H1 (cell line): Measurements from ENCODE around the gene FRMPD2.

Experiments used
- BRCA1 ChIP-seq: IDR thresholded peaks from 2 replicates; pipeline ENCODE4 v1.6.1; 2012; ENCODE audit warnings: low read depth, low read length, improper control_type of control experiment
- EGR1 ChIP-seq: IDR thresholded peaks from 2 replicates; pipeline ENCODE4 v1.6.1; 2011; ENCODE audit warnings: low read depth, low read length, borderline replicate concordance
- POLR2A ChIP-seq, 2 experiments: IDR thresholded peaks; 1 replicate in 1 of 2; 2 replicates in 1 of 2; pipeline ENCODE4 v1.6.1; 2011; ENCODE audit warnings: low read depth in 2 of 2, low read length in 2 of 2, mild to moderate bottlenecking in 2 of 2; ENCODE audit errors: control extremely low read depth in 1 of 2
- RXRA ChIP-seq: IDR thresholded peaks from 2 replicates; pipeline ENCODE4 v1.6.1; 2011; ENCODE audit warnings: low read depth, mild to moderate bottlenecking, low read length, moderate library complexity; ENCODE audit not compliant: insufficient read depth
- SUZ12 ChIP-seq: fragments of 200-600 bp; sonication (generic); IDR thresholded peaks from 2 replicates; pipeline ENCODE4 v1.6.1; 2012; ENCODE audit warnings: mild to moderate bottlenecking, inconsistent platforms, low read length, moderate library complexity, mixed read lengths
- TBP ChIP-seq: IDR thresholded peaks from 2 replicates; pipeline ENCODE4 v1.6.1; 2011; ENCODE audit warnings: low read depth, low read length, improper control_type of control experiment
- TF ChIP-seq, protein P1 (sequence below), 3 experiments: IDR thresholded peaks; 1 replicate in 2 of 3; 2 replicates in 1 of 3; pipeline versions ENCODE4 v1.5.1 to v1.6.1; 2011; ENCODE audit warnings: low read length in 3 of 3, mild to moderate bottlenecking in 3 of 3, inconsistent platforms in 2 of 3, low read depth in 1 of 3, moderate library complexity in 1 of 3; ENCODE audit not compliant: insufficient read depth in 1 of 3; ENCODE audit errors: control extremely low read depth in 1 of 3

DNA sequence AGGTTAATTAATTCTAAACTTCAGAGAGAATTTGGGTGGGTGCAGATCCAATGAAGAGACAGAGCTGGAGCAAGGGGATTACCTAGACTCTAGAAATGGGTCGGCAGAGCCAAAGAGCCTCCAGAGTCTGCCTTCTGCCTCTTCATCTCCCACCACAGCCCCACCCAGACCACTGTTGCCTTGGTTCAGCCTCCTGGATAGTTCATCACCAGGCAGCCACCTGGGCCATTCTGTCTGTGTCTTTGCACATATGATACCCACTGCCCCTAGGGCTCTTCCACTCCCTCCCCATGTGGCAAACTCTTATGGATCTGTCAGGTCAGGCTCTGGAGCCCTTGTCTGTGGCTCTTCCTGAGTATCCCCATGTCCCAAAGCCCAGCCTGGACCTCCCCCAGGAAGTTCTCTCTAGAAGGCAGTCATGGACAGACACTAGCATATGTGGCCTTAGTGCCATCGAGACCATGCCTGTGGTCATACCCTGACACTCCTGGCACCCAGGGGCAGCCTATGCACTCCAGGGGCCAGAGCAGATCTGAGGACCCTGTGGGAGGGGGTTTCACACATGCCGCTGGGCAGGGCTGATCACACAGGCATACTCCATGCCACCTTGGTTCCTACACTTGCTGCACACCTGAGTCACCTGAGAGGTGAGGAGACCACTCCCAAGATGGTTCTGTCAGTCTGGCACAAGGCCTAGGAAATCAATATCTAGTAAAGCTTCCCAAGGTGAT is 41.6 kb downstream of the FRMPD2 start:
- no peak for TF ChIP-seq BRCA1
- TF ChIP-seq TBP: no peak
- no peak for TF ChIP-seq POLR2A (IDR thresholded peaks at IDR 0.05; ENCODE audit: control extremely low read depth in 1 of 2, low read depth in 2 of 2, low read length in 2 of 2)
- TF ChIP-seq SUZ12: no peak
- TF ChIP-seq, protein P1, sequence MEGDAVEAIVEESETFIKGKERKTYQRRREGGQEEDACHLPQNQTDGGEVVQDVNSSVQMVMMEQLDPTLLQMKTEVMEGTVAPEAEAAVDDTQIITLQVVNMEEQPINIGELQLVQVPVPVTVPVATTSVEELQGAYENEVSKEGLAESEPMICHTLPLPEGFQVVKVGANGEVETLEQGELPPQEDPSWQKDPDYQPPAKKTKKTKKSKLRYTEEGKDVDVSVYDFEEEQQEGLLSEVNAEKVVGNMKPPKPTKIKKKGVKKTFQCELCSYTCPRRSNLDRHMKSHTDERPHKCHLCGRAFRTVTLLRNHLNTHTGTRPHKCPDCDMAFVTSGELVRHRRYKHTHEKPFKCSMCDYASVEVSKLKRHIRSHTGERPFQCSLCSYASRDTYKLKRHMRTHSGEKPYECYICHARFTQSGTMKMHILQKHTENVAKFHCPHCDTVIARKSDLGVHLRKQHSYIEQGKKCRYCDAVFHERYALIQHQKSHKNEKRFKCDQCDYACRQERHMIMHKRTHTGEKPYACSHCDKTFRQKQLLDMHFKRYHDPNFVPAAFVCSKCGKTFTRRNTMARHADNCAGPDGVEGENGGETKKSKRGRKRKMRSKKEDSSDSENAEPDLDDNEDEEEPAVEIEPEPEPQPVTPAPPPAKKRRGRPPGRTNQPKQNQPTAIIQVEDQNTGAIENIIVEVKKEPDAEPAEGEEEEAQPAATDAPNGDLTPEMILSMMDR (IDR thresholded peaks at IDR 0.05; ENCODE audit: control extremely low read depth in 1 of 3, insufficient read depth in 1 of 3, low read depth in 1 of 3, low read length in 3 of 3): no peak
- TF ChIP-seq RXRA: no peak
- no peak for TF ChIP-seq EGR1
